Suprapubic skin (tissue), 4 donors: ENCODE results near the gene LDLRAD4.

Experiments used
- POLR2A ChIP-seq, 2 donors: fragments of 450-650 bp; IDR thresholded peaks; one replicate each; pipeline ENCODE4 v1.6.1; 2017; ENCODE audit warnings: antibody characterized with exemption in 2 of 2, mild to moderate bottlenecking in 2 of 2, moderate library complexity in 2 of 2
- POLR2AphosphoS5 ChIP-seq, 3 donors: sonication (generic); formaldehyde crosslinking; IDR thresholded peaks; one replicate each; pipeline ENCODE4 v1.6.1; 2017; ENCODE audit warnings: antibody characterized with exemption in 3 of 3
- TF ChIP-seq, protein P1 (sequence below), 2 donors: fragments of 200-600 bp in 1 of 2; fragments of 450-650 bp in 1 of 2; sonication (generic) in 1 of 2; IDR thresholded peaks; one replicate each; pipeline ENCODE4 v1.5.1; 2016 to 2019; ENCODE audit warnings: antibody characterized with exemption in 2 of 2, mild to moderate bottlenecking in 1 of 2, moderate library complexity in 1 of 2

DNA sequence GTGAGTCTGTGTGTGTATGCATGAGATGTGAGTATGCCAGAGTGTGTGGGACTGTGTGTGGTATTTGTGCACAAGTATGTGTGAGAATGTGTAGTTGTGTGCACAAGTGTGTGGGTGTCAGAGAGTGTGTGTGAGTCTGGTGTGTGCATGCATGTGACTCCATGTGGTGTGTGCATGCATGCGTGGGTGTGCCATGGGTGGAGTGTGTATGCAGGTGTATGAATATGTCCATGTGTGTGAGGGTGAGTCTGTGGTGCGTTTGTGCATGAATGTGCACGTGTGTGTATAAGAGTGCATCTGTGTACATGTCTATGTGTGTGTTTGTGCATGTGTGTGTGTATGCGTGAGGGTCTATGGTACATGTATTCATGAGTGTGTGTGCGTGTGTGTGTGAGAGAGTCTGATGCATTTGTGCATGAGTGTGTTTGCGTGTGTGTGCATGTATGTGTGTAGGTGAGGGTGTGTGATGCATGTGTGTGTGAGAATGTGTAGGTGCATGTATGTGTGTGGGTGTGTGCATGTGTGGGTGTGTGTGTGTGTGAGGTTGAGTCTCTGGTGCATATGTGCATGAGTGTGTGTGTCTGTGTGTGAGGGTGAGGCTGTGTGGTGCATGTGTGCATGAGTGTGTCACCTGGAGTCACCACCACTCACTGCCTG is 226.8 kb downstream of the LDLRAD4 start:
- TF ChIP-seq, protein P1, sequence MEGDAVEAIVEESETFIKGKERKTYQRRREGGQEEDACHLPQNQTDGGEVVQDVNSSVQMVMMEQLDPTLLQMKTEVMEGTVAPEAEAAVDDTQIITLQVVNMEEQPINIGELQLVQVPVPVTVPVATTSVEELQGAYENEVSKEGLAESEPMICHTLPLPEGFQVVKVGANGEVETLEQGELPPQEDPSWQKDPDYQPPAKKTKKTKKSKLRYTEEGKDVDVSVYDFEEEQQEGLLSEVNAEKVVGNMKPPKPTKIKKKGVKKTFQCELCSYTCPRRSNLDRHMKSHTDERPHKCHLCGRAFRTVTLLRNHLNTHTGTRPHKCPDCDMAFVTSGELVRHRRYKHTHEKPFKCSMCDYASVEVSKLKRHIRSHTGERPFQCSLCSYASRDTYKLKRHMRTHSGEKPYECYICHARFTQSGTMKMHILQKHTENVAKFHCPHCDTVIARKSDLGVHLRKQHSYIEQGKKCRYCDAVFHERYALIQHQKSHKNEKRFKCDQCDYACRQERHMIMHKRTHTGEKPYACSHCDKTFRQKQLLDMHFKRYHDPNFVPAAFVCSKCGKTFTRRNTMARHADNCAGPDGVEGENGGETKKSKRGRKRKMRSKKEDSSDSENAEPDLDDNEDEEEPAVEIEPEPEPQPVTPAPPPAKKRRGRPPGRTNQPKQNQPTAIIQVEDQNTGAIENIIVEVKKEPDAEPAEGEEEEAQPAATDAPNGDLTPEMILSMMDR (IDR thresholded peaks at IDR 0.05): no peak
- no peak for TF ChIP-seq POLR2A (IDR thresholded peaks at IDR 0.05)
- no peak for TF ChIP-seq POLR2AphosphoS5 (IDR thresholded peaks at IDR 0.05)
